ENCODE data around the gene MMP15.

GRCh38 chr16:58042001-58042885 is 16.7 kb downstream of the MMP15 start:
- TF ChIP-seq CTCF (IDR thresholded peaks at IDR 0.05) = no peak
- no peak for TF ChIP-seq POLR2A (IDR thresholded peaks at IDR 0.05)
